GM21367 (cell line): ENCODE data around the gene ANHX.
A peak's percentile ranks its signal among the peaks of the same experiment; 100 is the strongest.

Experiments
- ATAC-seq: cut with Tn5 transposase; IDR thresholded peaks from one replicate; pipeline ENCODE4 v1.9.1; 2021; ENCODE audit not compliant: unreplicated experiment

ANHX gene

GRCh38 chr12:133203344-133204263 is 32.1 kb downstream of the ANHX start:
- ATAC-seq = no peak

GRCh38 chr12:133202493-133203343 is 33.0 kb downstream of the ANHX start:
- no peak for ATAC-seq

- ATAC-seq = no peak
Measured at GRCh38 chr12:133201888-133202287, 33.8 kb downstream of the ANHX start.

DNA sequence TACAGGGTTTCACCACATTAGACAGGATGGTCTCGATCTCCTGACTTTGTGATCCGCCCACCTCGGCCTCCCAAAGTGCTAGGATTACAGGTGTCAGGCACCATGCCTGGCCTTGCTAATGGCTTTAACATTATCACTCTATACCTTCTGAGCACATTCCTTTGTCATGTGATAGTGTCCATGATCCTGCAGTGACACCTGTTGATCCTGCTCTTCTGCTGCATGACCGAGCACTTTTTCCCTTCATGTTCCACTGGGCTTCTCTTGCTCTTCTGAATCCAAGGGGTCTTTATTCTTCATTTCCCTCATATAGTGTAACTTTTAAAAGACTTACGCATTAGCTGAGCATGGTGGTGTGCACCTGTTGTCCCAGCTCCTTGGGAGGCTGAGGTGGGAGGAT is 42.8 kb downstream of the ANHX start:
- no peak for ATAC-seq

DNA sequence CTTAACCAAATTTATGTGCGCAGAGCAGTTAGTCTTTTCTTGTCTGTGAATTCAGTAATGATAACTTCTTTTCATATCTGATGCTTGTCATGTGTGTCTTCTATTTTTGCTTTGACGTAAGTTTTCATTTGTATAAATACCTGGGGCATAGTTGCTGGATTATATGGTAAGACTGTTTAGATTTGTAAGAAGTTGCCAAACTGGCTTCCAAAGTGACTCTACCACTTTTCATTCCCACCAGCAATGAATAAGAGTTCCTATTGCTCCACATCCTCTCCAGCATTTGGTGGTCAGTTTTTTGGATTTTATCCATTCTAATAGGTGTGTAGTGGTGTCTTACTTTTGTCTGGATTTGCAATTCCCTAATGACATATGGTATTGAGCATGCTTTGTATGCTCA is 45.5 kb downstream of the ANHX start:
- no peak for ATAC-seq

DNA sequence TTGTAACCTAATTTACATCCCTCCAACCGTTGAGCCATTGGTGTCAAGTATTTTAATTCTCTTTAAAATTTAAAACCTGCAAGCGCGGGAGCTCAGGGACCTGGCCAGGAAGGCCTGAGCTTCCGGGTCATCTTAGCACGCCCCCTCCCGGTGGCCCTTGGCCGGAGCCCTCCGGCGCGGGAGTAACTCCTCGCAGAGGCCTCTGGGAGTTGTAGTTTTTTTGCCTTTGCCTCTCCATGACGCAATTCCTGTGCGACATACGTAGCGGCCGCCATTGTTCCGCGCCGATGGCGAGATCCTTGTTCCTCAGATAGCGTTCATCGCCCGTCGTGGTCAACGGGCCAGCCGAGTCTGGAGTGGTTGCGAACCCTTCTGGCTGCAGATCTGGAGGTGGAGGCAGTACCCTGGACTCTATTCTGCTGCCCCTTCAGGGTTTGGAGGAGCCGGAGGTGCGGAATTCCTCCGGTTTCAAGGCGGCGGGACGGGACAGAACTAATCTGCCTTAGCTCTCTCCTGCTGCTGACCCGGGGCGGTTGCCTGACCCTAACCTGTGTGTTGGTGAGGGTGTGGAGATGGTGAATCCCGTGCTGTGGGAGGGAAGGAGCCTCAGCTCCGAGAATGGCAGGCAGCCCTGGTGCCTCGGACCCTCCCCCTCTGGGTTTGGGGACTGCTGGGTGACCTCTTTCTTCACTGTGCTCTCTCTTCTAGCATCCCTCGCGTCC is 54.3 kb downstream of the ANHX start, which contains the start of gene ZNF268:
Gene ZNF268 (plus strand): TSS at position 258 of the 722 bp plus-strand sequence. CDS start 503 bp downstream, outside the sequence.
- ATAC-seq = peak; percentile 94

DNA sequence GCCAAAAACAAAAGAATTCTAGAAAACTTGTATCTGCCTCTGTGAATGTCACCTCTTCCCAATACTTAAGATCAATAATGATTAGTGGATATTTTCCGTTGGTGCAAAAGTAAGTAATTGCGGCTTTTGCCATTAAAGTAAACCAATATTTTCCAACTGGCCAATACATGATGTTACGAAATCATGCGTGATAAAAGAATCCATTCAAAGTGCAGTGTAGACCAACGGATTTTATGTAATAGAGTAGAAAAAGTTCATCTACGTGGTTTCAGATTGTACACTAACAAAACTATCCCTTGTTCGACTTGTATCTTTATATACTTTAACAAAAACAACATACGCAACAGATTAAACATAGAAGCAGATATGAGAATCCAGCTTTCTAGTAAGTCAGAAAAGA is 55.0 kb downstream of the ANHX start:
- no peak for ATAC-seq

GRCh38 chr12:133174901-133175300 is 60.8 kb downstream of the ANHX start:
- ATAC-seq = no peak

- no peak for ATAC-seq
Measured at GRCh38 chr12:133172491-133172890, 63.2 kb downstream of the ANHX start.
